GM18507 (cell line): ENCODE results near the gene NBAS.
"Not testable (repeated sequence)": the region's sequence is repeated elsewhere in the genome, so short reads cannot be mapped to it uniquely, and the experiment has no call there.

Experiments
- DNase-seq: peaks from one replicate; pipeline ENCODE4 v3.0.0; 2011; ENCODE audit warnings: low read depth; ENCODE audit not compliant: insufficient read length; ENCODE audit errors: extremely low spot score
- FAIRE-seq: peaks from 2 replicates; lab custom pipeline; 2011; peaks lifted over from hg19 to GRCh38; lab: Jason Lieb, UNC

The NBAS gene

DNA sequence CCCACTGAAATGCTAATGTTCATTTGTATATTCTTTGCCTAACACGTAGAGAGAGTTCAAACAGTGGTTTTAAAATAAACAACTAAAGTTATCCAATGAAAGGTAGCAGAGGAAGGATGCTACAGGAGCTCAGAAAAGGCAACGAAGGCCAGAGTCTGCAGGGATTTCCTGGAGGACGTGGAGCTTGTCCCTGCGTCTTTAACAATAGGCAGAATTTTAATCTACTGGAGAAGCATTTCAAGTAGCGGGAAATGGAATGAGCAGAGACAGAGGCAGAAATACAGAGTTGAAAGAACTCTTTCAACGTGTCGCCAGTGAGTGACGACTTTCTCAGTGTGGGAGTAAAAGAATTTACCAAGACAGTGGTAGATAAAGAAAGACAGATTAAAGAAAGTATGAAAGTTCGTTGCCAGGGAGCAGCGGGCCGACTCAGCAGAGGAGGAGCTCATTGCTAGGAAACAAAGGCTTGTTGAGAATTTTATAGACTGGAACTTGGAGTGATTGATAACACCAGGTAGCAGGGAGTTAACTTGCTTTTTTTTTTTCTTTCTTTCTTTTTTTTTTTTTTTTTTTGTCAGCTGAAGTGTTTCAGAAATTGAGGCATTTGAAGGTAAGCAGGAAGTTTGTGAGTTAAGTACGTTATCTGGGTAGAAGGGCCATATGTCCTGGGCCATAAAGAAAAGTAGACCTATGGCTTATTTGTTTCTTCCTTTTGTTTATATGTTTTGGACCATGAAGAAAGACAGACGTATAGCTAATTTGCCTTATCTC, 625 bp upstream of the NBAS start:
- FAIRE-seq (peak; percentile 24), DNase-seq (no peak)

DNA sequence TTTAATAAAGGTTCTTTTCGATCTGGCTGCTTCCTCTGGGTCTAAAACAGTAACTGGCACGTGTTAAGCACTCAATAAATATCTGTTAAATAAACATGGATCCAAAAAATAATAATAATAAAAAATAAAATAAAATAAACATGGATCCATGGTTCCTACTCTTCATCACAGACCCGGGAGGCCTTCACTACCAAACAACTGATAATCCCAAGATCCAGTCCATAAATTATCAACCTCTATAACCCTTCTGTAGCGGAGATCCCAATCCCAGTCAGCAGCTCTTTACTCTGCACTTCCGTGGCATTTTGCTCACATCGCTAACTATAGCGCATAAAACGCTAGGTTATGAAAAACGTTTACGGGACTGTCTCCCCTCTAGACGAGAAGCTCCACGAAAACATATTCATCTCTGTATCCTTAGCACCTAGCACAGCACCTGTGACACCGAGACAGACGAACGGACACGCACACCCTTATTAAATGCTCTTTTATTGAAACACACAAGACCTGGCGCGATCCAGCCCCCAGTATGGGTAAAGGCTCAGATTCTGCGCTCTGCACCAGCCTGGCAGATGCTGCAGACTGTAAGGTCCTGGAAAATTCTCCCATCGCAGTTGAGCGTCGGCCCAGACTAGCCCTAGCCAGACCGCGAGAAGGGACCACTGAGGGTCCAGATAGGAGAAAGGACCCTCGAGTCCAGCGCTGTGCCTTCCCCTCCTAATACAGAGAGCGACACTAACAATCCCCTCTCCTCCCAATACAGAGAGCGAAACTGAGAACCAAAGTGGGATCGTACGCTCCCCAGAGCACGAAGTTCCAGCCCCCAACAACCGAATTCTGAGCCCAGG, 770 bp downstream of the NBAS start:
- DNase-seq = no peak
- no peak for FAIRE-seq

DNA sequence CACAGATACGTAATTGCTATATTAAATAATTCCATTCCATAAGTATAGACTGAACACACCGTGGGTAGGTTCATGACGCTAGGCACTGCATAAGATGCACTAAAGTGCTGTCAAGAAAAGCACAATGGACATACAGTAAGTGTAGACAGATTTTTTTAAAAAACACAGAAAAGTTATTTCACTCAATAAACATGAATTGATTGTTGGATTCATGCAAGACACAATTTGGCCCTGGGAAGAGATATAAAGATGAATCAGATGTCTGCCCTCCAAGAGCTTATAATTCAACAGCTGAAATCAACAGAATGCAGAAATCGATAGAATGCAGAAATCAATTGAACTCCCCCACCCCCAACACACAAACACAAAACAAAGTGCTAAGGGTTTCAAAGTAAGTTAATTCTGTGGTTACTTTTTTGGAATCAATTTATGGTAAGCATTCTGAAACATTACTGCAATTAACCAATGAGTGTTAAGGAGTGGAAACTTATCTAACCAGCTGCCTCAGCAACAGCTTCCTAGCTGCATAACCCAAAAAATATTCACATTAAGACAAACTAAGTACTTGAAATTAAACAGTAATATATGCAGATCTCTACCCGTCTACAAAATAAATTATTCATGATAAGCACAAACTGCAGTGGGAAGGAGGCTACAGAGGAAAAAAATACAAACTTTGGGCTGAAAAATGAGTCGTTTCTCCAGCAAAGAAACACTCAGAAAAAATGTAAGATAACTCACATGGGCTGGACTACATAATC, 1.6 kb downstream of the NBAS start:
- FAIRE-seq = no peak
- no peak for DNase-seq

DNA sequence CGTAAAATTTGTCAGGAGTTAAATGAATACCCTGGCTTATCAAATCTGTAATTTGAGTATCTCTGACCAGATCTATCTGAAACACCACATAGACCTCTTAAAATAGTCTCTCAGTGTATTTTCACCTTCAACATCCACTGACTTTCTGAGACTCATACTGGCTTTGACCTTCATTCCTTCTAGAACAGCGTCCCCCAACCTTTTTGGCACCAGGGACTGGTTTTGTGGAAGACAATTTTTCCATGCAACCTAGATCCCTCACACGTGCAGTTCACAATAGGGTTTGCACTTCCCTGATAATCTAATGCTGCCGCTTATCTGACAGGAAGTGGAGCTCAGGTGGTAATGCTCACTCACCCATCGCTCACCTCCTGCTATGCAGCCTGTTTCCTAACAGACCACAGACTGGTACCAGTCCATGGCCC, 3.2 kb downstream of the NBAS start:
- DNase-seq (no peak), FAIRE-seq (no peak)

DNA sequence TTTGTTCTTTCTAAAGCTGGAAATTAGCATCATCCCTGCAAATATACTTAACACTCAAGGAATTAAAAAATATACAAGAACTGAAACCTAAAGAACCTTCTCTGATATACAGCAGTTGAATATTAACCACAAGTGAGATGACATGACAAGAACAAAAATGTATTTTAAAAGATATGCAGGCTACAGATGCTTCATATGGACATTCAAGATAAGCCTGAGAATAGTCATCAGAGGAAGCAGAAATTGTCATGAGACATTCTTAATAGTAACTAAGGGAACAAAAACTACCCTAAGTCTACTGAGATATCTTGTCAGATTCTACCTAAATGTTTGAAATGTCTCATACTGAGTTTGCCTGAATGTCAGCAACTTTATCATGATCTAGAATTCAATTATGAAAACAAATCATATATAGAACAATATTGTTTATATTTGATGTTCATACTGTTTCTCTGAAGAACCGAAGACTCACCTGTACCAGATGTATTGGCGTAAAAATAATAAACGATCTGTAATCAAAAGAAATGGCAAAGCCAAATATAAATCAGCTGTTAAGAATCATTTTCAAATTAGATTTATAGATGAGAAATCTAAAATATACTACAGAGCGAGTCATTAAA, 4.7 kb downstream of the NBAS start:
- DNase-seq = no peak
- FAIRE-seq = peak; percentile 15

DNA sequence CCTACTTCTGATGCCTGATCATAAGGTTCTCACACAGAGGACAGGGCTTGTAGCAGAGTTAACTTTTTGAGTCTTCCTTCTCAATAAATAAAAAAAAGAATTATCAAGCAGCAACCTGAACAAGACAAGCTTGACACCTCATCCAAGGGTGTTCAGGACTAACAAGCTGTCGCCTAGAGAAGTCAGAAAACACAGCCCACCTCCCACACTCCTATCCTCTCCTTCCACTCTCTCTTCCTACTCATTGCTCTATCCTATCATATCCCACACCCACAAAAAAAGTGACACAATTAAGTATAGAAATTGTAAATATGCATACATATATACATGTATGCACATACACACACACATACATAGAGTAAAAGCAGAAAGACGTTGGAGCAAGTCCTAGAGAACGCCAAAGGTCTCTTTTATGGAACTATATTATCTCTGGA, 5.4 kb downstream of the NBAS start:
- DNase-seq = no peak
- FAIRE-seq = no peak

DNA sequence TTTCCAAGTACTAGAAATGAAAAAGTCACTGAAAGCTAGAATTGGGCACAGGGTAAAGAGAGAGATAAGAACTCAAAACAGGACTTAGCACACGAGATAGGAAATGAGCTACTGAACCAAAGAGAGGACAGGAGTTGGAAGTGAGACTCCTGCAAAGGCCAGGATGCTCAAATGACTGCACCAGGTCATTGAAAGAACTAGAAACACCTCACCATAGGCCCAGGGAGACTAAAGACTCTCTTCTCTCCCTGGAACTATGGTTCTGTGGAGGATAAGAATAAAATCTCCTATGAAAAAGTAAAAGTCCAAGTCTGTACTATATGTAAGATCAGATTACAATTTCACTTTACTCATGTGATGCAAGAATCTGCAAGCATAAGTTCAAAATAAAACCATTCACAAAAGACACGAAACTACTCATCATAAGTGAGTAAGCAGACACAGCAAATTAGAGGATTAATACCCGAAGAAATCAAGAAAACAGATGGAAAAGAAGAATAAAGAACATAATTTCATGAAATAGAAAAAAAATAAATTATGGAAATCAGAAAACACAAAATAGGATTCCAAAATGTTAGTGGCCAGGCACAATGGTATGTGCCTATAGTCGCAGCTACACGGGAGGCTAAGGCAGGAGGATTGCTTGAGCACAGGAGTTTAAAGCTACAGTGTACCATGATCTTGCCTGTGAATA, 6.5 kb downstream of the NBAS start:
- DNase-seq (no peak), FAIRE-seq (no peak)

DNA sequence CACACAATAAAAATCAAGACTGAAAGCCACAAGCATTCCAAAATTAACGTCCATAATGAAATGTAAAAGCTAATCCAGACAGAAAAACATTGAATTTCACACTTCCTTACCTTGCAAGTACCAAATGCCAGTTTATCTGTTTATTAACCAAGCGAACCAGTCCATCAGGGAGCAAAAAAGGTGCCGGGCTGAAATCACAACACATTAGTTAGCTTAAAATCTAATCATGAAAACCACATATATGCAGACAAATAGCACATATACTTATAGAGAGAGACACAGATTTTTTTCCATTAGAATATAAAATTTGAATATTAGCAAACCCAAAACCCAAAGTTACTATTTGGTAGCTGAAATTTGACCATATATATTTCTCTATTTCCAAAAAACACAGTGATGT, 7.2 kb downstream of the NBAS start:
- DNase-seq = no peak
- FAIRE-seq = no peak

DNA sequence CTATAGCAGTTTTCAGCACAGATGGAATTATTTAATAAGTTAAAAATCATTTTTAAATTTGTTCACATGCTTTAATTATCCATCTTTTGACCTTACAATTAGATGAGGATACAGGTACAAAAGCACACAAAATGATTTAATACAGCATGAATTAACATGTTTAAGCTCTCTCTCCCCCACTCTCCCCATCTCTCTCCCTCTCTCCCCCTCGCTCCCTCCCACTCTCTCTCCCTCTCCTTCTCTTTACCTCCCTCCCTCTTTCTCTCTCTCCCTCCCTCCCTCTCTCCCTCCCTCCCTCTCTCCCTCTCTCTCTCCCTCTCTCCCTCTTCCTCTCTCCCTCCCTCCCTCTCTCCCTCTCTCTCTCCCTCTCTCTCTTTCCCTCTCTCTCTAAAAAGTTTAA, 7.6 kb downstream of the NBAS start:
- FAIRE-seq = no peak
- no peak for DNase-seq

DNA sequence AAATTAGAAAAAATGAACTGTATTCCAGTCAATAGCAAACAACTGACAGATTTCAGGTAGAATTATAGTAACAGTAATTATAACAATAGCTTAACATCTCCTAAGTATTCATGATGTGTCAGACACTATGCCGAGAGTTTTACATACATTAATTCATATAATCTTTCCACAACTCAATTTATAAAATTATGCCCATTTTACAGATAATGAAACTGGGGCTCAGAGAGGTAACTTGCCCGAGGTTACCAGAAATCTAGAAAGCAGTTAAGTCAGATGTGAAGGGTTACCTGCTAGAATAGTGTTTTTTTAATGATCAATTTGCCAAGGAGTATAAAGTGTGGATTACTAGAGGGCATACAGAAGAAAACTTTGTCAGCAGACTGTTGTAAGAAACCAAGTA, 12.2 kb downstream of the NBAS start:
- DNase-seq (no peak), FAIRE-seq (no peak)

DNA sequence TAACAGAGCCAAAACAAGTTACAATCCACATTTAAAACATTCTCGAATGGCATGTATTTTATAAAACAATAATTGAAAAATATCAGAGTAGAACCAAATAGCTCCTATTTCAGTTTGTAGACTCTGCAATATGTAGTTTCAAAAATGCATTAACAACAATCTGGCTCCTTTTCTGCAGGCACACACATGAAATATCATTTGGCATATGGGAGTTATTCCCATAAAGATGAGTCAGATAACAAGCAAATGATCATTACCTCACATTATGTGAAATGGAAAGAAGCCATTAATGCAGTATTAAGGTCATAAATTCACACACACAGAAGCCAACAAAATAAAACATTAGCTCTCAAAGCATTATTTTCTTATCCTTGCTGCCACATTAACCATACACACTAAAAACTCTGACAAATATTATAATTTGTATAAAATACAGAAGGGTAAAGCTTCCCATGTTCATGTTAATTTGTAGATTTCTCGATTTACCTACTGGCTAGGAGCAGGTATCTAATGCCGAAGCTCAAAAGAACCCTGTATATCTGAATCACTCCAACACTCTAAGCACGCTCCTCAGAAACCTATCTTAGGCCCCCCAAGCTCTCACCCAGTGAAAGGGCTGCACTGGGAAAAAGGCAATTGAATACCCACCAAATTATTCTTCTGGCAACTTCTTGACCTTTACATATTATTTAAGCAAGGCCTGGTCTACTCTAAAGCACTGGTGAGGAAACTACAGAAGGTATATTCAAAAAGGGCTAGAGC, 13.8 kb downstream of the NBAS start:
- no peak for FAIRE-seq
- DNase-seq = no peak

DNA sequence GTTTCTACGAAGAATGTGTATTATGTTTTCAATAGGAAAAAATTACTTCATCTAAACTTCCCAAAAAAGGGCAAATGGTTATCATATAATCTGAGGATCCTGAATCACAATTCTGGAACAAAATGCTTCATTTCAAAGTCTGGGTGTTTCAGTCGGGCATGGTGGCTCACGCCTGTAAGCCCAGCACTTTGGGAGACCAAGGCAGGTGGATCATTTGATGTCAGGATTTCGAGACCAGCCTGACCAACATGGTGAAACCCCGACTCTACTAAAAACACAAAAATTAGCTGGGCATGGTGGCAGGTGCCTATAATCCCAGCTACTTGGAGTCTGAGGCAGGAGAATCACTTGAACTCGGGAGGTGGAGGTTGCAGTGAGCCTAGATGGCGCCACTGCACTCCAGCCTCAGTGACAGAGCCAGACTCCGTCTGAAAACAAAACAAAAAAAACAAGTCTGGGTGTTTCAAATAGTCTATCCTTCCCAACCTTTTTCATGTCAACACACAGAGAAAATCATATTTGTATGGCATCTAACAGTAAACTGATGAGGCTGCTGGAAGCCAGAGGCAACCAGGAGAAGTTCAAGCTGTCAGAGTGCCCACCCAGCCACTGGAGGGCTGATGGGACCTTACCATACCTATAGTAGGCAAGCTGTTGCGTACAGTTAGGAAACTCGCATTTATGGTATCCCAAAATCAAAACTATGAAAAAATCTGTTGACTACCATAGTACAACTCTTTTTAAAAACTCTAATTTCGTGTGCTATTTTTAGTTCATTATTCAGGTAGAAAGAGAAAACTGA, 14.6 kb downstream of the NBAS start:
- FAIRE-seq = no peak

DNA sequence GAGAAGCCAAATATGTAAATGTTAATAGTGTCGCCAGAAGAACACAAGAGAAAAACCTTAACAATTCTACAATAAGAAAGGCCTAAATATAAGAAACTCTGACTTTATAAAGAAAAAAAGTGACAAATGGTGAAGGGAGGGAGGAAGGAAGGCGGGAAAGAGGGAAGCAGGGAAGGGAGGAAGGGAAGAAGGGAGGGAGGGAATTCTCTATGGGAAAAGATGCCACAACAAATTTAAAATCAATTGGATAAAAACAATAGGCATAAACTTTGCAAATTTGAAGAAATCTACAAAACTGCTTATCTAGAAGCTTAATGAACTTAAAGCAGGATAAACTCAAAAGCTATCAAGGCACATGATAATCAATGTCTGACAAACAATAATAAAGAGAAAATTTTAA, 16.9 kb downstream of the NBAS start:
- DNase-seq (no peak), FAIRE-seq (no peak)

More for the DNA sequence above, 14.6 kb downstream of the NBAS start:
- DNase-seq = no peak

DNA sequence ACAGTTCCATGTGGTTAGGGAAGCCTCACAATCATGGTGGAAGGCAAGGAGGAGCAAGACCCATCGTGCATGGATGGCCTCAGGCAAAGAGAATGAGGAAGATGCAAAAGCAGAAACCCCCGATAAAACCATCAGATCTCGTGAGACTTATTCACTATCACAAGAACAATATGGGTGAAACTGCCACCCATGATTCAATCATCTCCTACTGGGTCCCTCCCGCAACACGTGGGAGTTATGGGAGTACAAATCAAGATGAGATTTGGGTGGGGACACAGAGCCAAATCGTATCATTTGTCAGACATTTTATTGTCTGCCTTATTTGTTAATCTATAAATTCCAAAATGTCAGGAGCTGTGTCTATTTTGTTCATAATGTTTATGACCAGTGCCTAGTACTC, 17.6 kb downstream of the NBAS start:
- DNase-seq (no peak), FAIRE-seq (no peak)

DNA sequence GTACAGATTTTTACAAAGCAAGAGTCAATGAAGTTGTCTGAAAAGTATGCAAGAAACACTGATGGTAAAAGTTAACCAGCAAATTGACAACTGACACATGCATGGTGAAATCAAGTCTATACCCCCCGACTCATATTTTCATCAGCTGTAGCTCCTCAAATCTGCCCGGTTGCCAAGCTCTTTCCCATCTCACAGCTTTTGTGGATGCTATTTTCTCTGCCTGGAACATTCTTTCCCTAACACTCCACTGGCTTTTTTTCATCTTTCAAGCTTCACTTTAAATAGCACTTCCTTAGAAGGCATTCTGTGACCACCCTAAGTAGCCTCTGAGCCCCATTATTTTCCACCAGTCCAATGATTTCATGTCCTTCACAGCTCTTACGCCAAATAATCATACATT, 18.1 kb downstream of the NBAS start:
- FAIRE-seq = no peak

DNA sequence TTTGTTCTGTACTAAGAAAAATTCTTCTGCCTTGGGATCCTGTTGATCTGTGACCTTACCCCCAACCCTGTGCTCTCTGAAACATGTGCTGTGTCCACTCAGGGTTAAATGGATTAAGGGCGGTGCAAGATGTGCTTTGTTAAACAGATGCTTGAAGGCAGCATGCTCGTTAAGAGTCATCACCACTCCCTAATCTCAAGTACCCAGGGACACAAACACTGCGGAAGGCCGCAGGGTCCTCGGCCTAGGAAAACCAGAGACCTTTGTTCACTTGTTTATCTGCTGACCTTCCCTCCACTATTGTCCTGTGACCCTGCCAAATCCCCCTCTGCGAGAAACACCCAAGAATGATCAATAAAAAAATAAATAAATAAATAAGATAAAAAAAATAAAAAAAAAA, 18.9 kb downstream of the NBAS start:
- DNase-seq, FAIRE-seq: not testable (repeated sequence)

More for the DNA sequence above, 18.1 kb downstream of the NBAS start:
- DNase-seq = no peak

DNA sequence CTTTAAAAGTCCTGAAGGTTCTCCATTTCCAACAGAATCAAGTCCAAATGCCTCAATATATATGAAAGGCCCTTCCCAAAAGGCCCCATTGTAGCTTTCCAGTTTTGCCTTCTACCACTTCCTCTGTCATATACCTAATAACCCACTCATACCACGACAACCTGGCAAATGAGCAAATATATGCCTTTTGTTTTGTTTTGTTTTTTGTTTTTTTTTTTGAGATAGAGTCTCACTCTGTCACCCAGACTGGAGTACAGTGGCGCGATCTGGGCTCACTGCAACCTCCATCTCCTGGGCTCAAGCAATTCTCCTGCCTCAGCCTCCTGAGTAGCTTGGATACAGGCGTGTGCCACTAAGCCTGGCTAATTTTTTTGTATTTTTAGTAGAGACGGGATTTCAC, 20.6 kb downstream of the NBAS start:
- FAIRE-seq, DNase-seq: not testable (repeated sequence)

DNA sequence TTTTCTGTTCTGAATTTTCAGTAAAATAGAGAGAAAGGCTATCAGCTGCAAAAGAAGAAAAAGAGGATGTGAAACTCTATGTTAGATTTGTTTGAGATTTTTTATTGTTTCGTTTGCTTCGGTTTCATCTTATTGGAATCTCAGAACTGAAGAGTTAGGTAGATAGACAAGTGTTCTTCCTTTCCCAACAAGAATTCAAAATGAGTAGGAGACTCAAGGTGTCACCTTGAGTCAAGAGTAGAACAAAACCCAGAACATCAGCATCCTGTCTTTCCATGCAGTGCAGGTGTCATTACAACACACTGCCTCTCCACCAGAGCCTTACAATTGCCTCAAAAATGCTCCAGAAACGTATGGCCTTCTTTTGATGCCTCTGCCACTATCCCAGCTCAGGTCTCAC, 21.1 kb downstream of the NBAS start:
- FAIRE-seq (peak; percentile 78), DNase-seq (no peak)
